K562 (cell line): Measurements from ENCODE around the gene SNCB. TPM values are rescaled to one million over a fixed set of nuclear protein-coding genes. Genes with fewer than 3 reads are reported as not detected.

ENCODE experiments used
- CBFA2T2 ChIP-seq: fragments of 450-650 bp; conservative IDR thresholded peaks from 2 replicates; pipeline ENCODE4 v1.6.1; 2017; ENCODE audit warnings: mild to moderate bottlenecking
- CEBPG ChIP-seq, 3 experiments: fragments of 200-800 bp in 1 of 3; sonication (Bioruptor generic) in 1 of 3; sonication (generic) in 1 of 3; formaldehyde crosslinking in 1 of 3; IDR thresholded peaks in 2 of 3; conservative IDR thresholded peaks in 1 of 3; 2 replicates each; pipeline versions ENCODE4 v1.6.1 to v1.8.0; 2016 to 2022; ENCODE audit warnings: missing compliant biosample characterization in 2 of 3, missing genetic modification characterization in 2 of 3, mild to moderate bottlenecking in 1 of 3, missing genetic modification reagents in 1 of 3
- MBD2 ChIP-seq: sonication (generic); IDR thresholded peaks from 2 replicates; pipeline ENCODE4 v1.6.1; 2016; ENCODE audit warnings: low read depth, borderline replicate concordance
- PPARD ChIP-seq: fragments of 250-450 bp; sonication (Bioruptor Pico); IDR thresholded peaks from 2 replicates; pipeline ENCODE4 v1.8.0; 2022; ENCODE audit warnings: inconsistent platforms, mild to moderate bottlenecking, moderate library complexity
- SNIP1 ChIP-seq: fragments of 450-650 bp; IDR thresholded peaks from 2 replicates; pipeline ENCODE4 v1.7.1; 2017; ENCODE audit warnings: low read depth, mild to moderate bottlenecking
- SRSF9 ChIP-seq: fragments of 200-400 bp; formaldehyde crosslinking; IDR thresholded peaks from 2 replicates; pipeline ENCODE4 v1.6.1; 2017; ENCODE audit warnings: low read depth, low read length, borderline replicate concordance
- ZFP30 ChIP-seq: fragments of 250-450 bp; sonication (Bioruptor Pico); IDR thresholded peaks from 2 replicates; pipeline ENCODE4 v1.8.0; 2022; ENCODE audit warnings: moderate library complexity, mild to moderate bottlenecking, inconsistent platforms, borderline replicate concordance
- polyA plus RNA-seq, 8 experiments: library from polyadenylated mRNA; depleted of rRNA in 4 of 8; stranded (reverse) in 5 of 8; unstranded in 3 of 8; fragments of >200 nt; fragmentation: Nextera tagmentation in 2 of 8; fragmentation: Illumina TruSeq in 1 of 8; extraction: Ambion mirVana in 2 of 8; extraction: Trizol in 1 of 8; gene quantifications; 2 replicates each; pipeline versions ENCODE4 v1.2.1 to v1.2.3, GENCODE V29; 2011 to 2014; ENCODE audit warnings: inconsistent platforms in 1 of 8, missing spikeins in 1 of 8
- total RNA-seq, 7 experiments: library from RNA; depleted of rRNA in 6 of 7; stranded (reverse); fragments of >200 nt in 6 of 7; fragmentation: Illumina TruSeq in 2 of 7; extraction: Trizol in 2 of 7; gene quantifications; 2 replicates each; pipeline versions ENCODE4 v1.2.1 to v1.2.3, GENCODE V29; 2011 to 2021; ENCODE audit warnings: low replicate concordance in 1 of 7
- TF ChIP-seq, protein P1 (sequence below): sonication (generic); formaldehyde crosslinking; IDR thresholded peaks from 2 replicates; pipeline ENCODE4 v1.8.1; 2023; ENCODE audit warnings: mild to moderate bottlenecking, missing genetic modification reagents, moderate library complexity
- TF ChIP-seq, protein P2 (sequence below): sonication (generic); formaldehyde crosslinking; IDR thresholded peaks from 2 replicates; pipeline ENCODE4 v1.8.0; 2023; ENCODE audit warnings: mild to moderate bottlenecking, missing genetic modification reagents
- TF ChIP-seq, protein P3 (sequence below): fragments of 450-650 bp; IDR thresholded peaks from 2 replicates; pipeline ENCODE4 v1.6.1; 2017; ENCODE audit warnings: antibody characterized with exemption, mild to moderate bottlenecking
- TF ChIP-seq, protein P4 (sequence below): sonication (generic); formaldehyde crosslinking; IDR thresholded peaks from 2 replicates; pipeline ENCODE4 v1.8.0; 2022; ENCODE audit warnings: missing genetic modification reagents, mild to moderate bottlenecking, moderate library complexity, borderline replicate concordance
- TF ChIP-seq, protein P5 (sequence below): fragments of 450-650 bp; IDR thresholded peaks from 2 replicates; pipeline ENCODE4 v1.6.1; 2016; ENCODE audit warnings: missing biosample characterization, missing genetic modification characterization
- TF ChIP-seq, protein P6 (sequence below): fragments of 250-450 bp; sonication (Bioruptor Pico); IDR thresholded peaks from 2 replicates; pipeline ENCODE4 v1.5.0; 2021
- TF ChIP-seq, protein P7 (sequence below): fragments of 450-650 bp; formaldehyde crosslinking; IDR thresholded peaks from 2 replicates; pipeline ENCODE4 v1.4.0; 2020; ENCODE audit warnings: mild to moderate bottlenecking, moderate library complexity

SNCB gene
- total and polyA plus RNA-seq, 9 of the 15 experiments (the other 6 are each of a cell fraction or from before 2014, with no cell fraction given): not detected

DNA sequence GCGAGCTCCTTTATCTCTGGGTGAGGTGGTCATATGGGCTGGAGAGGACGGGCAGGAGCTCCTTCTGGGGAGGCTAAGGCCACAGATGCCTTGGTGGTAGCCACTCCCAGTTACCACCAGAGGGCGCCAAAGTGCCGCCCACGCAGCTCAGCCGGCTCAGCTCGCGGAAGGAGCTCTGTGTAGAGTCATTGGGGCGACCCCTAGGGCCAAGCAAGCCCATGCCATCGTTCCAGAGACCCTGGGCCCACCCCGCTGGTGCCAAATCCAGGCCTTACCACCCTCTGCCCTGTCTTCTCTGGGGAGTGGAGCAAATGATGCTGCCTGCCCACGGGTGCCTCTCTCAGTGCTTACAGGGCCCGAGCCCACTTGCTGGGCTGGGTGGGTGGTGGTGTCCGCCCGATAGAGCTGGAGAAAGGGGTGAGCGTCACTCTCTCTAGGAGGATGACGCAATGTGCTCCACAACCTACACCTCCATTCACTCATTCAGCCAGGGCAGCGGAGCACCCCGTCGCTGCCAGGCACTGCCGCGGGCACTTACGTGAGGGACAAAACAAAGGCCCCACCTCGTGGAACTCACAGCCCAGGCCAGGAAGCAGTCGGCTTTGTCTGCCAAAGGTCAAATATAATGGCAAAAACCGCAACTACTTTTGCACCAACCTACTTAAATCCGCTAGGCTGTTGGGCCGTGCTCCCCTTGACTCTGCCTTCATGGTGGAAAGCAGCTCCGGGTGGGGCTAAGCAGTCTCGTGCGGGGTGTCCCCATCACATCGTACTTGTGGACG is 30.7 kb upstream of the SNCB start (continued):
- TF ChIP-seq CEBPG (CRISPR knock-in tag; IDR thresholded peaks at IDR 0.05) (peak; percentile 77), CEBPG (tag; conservative IDR thresholded peaks at IDR 0.05 in 1 of 2, IDR thresholded peaks at IDR 0.05 in 1 of 2) (peak in 1 of 2 experiments; percentile 68; a peak in 3 of 4 replicates), SNIP1 (no peak), ZFP30 (CRISPR knock-in tag) (no peak), MBD2 (no peak), CBFA2T2 (no peak), SRSF9 (no peak), PPARD (CRISPR knock-in tag) (no peak)
- TF ChIP-seq, protein P1, sequence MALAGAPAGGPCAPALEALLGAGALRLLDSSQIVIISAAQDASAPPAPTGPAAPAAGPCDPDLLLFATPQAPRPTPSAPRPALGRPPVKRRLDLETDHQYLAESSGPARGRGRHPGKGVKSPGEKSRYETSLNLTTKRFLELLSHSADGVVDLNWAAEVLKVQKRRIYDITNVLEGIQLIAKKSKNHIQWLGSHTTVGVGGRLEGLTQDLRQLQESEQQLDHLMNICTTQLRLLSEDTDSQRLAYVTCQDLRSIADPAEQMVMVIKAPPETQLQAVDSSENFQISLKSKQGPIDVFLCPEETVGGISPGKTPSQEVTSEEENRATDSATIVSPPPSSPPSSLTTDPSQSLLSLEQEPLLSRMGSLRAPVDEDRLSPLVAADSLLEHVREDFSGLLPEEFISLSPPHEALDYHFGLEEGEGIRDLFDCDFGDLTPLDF: no peak
- TF ChIP-seq, protein P2, sequence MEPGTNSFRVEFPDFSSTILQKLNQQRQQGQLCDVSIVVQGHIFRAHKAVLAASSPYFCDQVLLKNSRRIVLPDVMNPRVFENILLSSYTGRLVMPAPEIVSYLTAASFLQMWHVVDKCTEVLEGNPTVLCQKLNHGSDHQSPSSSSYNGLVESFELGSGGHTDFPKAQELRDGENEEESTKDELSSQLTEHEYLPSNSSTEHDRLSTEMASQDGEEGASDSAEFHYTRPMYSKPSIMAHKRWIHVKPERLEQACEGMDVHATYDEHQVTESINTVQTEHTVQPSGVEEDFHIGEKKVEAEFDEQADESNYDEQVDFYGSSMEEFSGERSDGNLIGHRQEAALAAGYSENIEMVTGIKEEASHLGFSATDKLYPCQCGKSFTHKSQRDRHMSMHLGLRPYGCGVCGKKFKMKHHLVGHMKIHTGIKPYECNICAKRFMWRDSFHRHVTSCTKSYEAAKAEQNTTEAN (CRISPR knock-in tag): no peak
- TF ChIP-seq, protein P3, sequence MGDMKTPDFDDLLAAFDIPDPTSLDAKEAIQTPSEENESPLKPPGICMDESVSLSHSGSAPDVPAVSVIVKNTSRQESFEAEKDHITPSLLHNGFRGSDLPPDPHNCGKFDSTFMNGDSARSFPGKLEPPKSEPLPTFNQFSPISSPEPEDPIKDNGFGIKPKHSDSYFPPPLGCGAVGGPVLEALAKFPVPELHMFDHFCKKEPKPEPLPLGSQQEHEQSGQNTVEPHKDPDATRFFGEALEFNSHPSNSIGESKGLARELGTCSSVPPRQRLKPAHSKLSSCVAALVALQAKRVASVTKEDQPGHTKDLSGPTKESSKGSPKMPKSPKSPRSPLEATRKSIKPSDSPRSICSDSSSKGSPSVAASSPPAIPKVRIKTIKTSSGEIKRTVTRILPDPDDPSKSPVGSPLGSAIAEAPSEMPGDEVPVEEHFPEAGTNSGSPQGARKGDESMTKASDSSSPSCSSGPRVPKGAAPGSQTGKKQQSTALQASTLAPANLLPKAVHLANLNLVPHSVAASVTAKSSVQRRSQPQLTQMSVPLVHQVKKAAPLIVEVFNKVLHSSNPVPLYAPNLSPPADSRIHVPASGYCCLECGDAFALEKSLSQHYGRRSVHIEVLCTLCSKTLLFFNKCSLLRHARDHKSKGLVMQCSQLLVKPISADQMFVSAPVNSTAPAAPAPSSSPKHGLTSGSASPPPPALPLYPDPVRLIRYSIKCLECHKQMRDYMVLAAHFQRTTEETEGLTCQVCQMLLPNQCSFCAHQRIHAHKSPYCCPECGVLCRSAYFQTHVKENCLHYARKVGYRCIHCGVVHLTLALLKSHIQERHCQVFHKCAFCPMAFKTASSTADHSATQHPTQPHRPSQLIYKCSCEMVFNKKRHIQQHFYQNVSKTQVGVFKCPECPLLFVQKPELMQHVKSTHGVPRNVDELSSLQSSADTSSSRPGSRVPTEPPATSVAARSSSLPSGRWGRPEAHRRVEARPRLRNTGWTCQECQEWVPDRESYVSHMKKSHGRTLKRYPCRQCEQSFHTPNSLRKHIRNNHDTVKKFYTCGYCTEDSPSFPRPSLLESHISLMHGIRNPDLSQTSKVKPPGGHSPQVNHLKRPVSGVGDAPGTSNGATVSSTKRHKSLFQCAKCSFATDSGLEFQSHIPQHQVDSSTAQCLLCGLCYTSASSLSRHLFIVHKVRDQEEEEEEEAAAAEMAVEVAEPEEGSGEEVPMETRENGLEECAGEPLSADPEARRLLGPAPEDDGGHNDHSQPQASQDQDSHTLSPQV: no peak
- TF ChIP-seq, protein P4, sequence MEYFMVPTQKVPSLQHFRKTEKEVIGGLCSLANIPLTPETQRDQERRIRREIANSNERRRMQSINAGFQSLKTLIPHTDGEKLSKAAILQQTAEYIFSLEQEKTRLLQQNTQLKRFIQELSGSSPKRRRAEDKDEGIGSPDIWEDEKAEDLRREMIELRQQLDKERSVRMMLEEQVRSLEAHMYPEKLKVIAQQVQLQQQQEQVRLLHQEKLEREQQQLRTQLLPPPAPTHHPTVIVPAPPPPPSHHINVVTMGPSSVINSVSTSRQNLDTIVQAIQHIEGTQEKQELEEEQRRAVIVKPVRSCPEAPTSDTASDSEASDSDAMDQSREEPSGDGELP (CRISPR knock-in tag): no peak; the same call in 1 of the 2 replicates
- TF ChIP-seq, protein P5, sequence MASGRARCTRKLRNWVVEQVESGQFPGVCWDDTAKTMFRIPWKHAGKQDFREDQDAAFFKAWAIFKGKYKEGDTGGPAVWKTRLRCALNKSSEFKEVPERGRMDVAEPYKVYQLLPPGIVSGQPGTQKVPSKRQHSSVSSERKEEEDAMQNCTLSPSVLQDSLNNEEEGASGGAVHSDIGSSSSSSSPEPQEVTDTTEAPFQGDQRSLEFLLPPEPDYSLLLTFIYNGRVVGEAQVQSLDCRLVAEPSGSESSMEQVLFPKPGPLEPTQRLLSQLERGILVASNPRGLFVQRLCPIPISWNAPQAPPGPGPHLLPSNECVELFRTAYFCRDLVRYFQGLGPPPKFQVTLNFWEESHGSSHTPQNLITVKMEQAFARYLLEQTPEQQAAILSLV: no peak
- TF ChIP-seq, protein P6, sequence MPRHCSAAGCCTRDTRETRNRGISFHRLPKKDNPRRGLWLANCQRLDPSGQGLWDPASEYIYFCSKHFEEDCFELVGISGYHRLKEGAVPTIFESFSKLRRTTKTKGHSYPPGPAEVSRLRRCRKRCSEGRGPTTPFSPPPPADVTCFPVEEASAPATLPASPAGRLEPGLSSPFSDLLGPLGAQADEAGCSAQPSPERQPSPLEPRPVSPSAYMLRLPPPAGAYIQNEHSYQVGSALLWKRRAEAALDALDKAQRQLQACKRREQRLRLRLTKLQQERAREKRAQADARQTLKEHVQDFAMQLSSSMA (CRISPR knock-in tag): no peak
- TF ChIP-seq, protein P7, sequence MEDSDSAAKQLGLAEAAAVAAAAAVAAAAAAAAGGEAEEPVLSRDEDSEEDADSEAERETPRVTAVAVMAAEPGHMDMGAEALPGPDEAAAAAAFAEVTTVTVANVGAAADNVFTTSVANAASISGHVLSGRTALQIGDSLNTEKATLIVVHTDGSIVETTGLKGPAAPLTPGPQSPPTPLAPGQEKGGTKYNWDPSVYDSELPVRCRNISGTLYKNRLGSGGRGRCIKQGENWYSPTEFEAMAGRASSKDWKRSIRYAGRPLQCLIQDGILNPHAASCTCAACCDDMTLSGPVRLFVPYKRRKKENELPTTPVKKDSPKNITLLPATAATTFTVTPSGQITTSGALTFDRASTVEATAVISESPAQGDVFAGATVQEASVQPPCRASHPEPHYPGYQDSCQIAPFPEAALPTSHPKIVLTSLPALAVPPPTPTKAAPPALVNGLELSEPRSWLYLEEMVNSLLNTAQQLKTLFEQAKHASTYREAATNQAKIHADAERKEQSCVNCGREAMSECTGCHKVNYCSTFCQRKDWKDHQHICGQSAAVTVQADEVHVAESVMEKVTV (CRISPR knock-in tag): peak; percentile 84
